AG04450 (cell line): ENCODE data around the gene TMEM31. TPM values are rescaled to one million over a fixed set of nuclear protein-coding genes. Genes with fewer than 3 reads are reported as not detected.

Experiments
- CTCF ChIA-PET: fragments of 300-600, 350-600 bp; formaldehyde crosslinking; extraction: SDS; loops from one replicate; lab custom pipeline; 2022; ENCODE audit warnings: antibody characterized with exemption, inconsistent platforms; lab: Charles Lee
- POLR2A ChIA-PET: fragments of 350-600 bp; formaldehyde crosslinking; extraction: SDS; loops from one replicate; lab custom pipeline; 2021; ENCODE audit warnings: antibody characterized with exemption, inconsistent platforms; lab: Yijun Ruan, JAX
- DNase-seq: peaks from one replicate; pipeline ENCODE4 v3.0.0-alpha.2; 2011; ENCODE audit warnings: low read depth, low spot score
- H3K27ac ChIP-seq: one replicate; pipeline ENCODE4 v1.5.1; 2012; ENCODE audit warnings: low read depth, low read length, control low read depth
- H3K27me3 ChIP-seq: one replicate; pipeline ENCODE4 v1.6.0; 2012; ENCODE audit warnings: low read length; ENCODE audit not compliant: control insufficient read depth, insufficient read depth
- H3K4me3 ChIP-seq: 2 replicates; pipeline ENCODE4 v1.5.1; 2011; ENCODE audit warnings: mild to moderate bottlenecking, low read depth, low read length, control low read depth
- H3K9me3 ChIP-seq: 2 replicates; pipeline ENCODE4 v1.5.1; 2012; ENCODE audit warnings: low read length; ENCODE audit not compliant: control insufficient read depth, insufficient read depth
- CTCF ChIP-seq: IDR thresholded peaks from 2 replicates; pipeline ENCODE4 v1.5.1; 2011; ENCODE audit warnings: low read depth, low read length, control low read depth, inconsistent platforms
- polyA plus RNA-seq: library from polyadenylated mRNA; depleted of rRNA; stranded (reverse); fragments of >200 nt; gene quantifications from 2 replicates; pipeline ENCODE4 v1.2.3, GENCODE V29; 2011

Gene TMEM31
- polyA plus RNA-seq, 1 experiment, result not detected

GRCh38 chrX:103674531-103675454 is 35.9 kb upstream of the TMEM31 start:
- CTCF ChIA-PET, result no interaction called here
- no peak for TF ChIP-seq CTCF
- H3K27ac ChIP-seq, result no peak overlapping the region
- DNase-seq, result no peak
- H3K27me3 ChIP-seq, result no peaks in the 10 kb centered on the region
- no peaks in the 10 kb centered on the region for H3K9me3 ChIP-seq
- H3K4me3 ChIP-seq, result no peak overlapping the region
- POLR2A ChIA-PET, result no interaction called here

- H3K27ac ChIP-seq, result peak overlapping the region; percentile 21
- ChIA-PET CTCF (interaction anchor here (1.1 kb wide), 1 partner anchor 48 kb away, joined by 5 read pairs; no protein-coding TSS in a partner anchor), POLR2A (interaction anchor here (1.1 to 1.2 kb wide), 2 partner anchors 39 to 49 kb away, joined by 3 to 4 read pairs; no protein-coding TSS in a partner anchor)
- no peak for DNase-seq
- H3K4me3 ChIP-seq, result no peak overlapping the region
- no peak for TF ChIP-seq CTCF
- no peaks in the 10 kb centered on the region for H3K9me3 ChIP-seq
- no peaks in the 10 kb centered on the region for H3K27me3 ChIP-seq
Measured at GRCh38 chrX:103678199-103678993, 32.3 kb upstream of the TMEM31 start.

DNA sequence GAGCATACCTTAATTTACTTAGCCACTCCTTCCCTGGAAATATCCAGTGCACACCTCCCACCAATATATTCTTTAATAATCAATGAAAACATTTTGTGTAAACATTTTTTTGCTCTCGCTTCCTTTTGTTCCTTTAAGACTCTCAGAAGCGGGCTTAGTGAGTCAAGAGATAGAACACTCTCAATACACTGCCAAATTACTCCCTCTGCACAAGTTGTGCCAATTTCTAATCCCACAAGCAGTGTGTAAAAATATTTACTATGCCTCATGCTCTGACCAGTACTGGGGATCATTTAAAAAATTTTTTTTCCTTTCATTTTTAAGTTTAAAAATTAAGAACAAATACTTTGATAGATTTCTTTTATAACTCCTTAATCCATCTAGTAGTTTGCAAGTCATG is 29.3 kb upstream of the TMEM31 start:
- TF ChIP-seq CTCF, result no peak
- Histone ChIP-seq H3K4me3 (no peak overlapping the region), H3K27me3 (no peaks in the 10 kb centered on the region), H3K27ac (no peak overlapping the region), H3K9me3 (no peaks in the 10 kb centered on the region)
- ChIA-PET CTCF (no interaction called here), POLR2A (interaction anchor here (1.5 kb wide), 1 partner anchor 52 kb away, joined by 4 read pairs; the partner anchor contains the start of gene TCEAL1)
- no peak for DNase-seq

DNA sequence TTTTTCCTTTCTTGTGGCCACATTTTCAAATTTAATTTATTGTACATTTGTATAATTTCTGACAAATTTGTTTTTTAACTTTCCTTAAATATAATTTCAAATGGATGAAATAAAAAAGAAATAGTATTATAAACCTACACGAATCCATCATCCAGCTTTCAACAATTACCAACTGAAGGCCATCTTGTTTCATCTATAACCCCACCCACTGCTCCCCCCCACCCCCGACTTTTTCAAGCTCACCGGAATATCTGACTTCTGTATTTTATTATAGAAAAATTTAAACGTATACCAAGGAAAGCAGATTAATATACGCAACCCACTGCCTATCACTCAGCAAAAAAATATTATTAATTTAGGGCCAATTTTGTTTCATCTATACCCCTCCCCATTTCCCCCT is 25.3 kb upstream of the TMEM31 start:
- no peak overlapping the region for H3K27ac ChIP-seq
- no peaks in the 10 kb centered on the region for H3K27me3 ChIP-seq
- ChIA-PET CTCF (interaction anchor here (1.5 to 2.2 kb wide), 2 partner anchors 55 to 133 kb away, joined by 3 to 11 read pairs; no protein-coding TSS in a partner anchor), POLR2A (interaction anchor here (0.8 kb wide), 1 partner anchor 56 kb away, joined by 3 read pairs; no protein-coding TSS in a partner anchor)
- H3K9me3 ChIP-seq, result no peaks in the 10 kb centered on the region
- DNase-seq, result no peak
- TF ChIP-seq CTCF, result no peak
- peak overlapping the region; percentile 81 for H3K4me3 ChIP-seq
